HG03175 (cell line): Measurements from ENCODE around the gene RBMS1.

Experiments used
- ATAC-seq: cut with Tn5 transposase; IDR thresholded peaks from one replicate; pipeline ENCODE4 v1.9.1; 2021; ENCODE audit warnings: mild to moderate bottlenecking, moderate library complexity; ENCODE audit not compliant: unreplicated experiment

Gene RBMS1

GRCh38 chr2:160493227-160494028 lies at the start of gene RBMS1:
Gene RBMS1, minus strand, starts transcription at chr2:160493807. Its CDS starts 444 bp downstream, at chr2:160493363.
- ATAC-seq, result no peak

GRCh38 chr2:160541745-160542144 lies 48.1 kb upstream of the RBMS1 start:
- no peak for ATAC-seq

GRCh38 chr2:160538559-160539355 lies 45.1 kb upstream of the RBMS1 start:
- ATAC-seq, result no peak

GRCh38 chr2:160538115-160538514 lies 44.5 kb upstream of the RBMS1 start:
- no peak for ATAC-seq

GRCh38 chr2:160534996-160535395 lies 41.4 kb upstream of the RBMS1 start:
- ATAC-seq, result no peak

- ATAC-seq, result no peak
These were observed 40.6 kb upstream of the RBMS1 start for GRCh38 chr2:160534249-160534648.

- ATAC-seq, result no peak
These were observed 39.9 kb upstream of the RBMS1 start for GRCh38 chr2:160533482-160533881.

- ATAC-seq, result no peak
These were observed 38.8 kb upstream of the RBMS1 start for GRCh38 chr2:160532388-160532787.

- no peak for ATAC-seq
These were observed 29.5 kb upstream of the RBMS1 start for GRCh38 chr2:160522951-160523710.

- ATAC-seq, result no peak
These were observed 24.1 kb upstream of the RBMS1 start for GRCh38 chr2:160517731-160518130.

GRCh38 chr2:160516547-160517365 lies 23.1 kb upstream of the RBMS1 start:
- peak; percentile 70 for ATAC-seq

- no peak for ATAC-seq
These were observed 21.5 kb upstream of the RBMS1 start for GRCh38 chr2:160515120-160515519.

GRCh38 chr2:160513120-160513519 lies 19.5 kb upstream of the RBMS1 start:
- no peak for ATAC-seq

- no peak for ATAC-seq
These were observed 18.9 kb upstream of the RBMS1 start for GRCh38 chr2:160512491-160512890.

GRCh38 chr2:160510617-160511016 lies 17.0 kb upstream of the RBMS1 start:
- ATAC-seq, result no peak

GRCh38 chr2:160509016-160509415 lies 15.4 kb upstream of the RBMS1 start:
- ATAC-seq, result no peak

- ATAC-seq, result no peak
These were observed 13.9 kb upstream of the RBMS1 start for GRCh38 chr2:160507464-160507863.

- no peak for ATAC-seq
These were observed 13.4 kb upstream of the RBMS1 start for GRCh38 chr2:160507046-160507407.

GRCh38 chr2:160506371-160507045 lies 12.9 kb upstream of the RBMS1 start:
- ATAC-seq, result no peak

GRCh38 chr2:160505256-160505655 lies 11.6 kb upstream of the RBMS1 start:
- no peak for ATAC-seq
